SW 1271 (cell line): ENCODE results near the gene DNASE2.
"Not testable (repeated sequence)": the region's sequence is repeated elsewhere in the genome, so short reads cannot be mapped to it uniquely, and the experiment has no call there.

Experiments used
- DNase-seq, 2 experiments: peaks; one replicate each; lab custom pipeline; 2025; lab: John Stamatoyannopoulos, UW

DNASE2 gene, protein sequence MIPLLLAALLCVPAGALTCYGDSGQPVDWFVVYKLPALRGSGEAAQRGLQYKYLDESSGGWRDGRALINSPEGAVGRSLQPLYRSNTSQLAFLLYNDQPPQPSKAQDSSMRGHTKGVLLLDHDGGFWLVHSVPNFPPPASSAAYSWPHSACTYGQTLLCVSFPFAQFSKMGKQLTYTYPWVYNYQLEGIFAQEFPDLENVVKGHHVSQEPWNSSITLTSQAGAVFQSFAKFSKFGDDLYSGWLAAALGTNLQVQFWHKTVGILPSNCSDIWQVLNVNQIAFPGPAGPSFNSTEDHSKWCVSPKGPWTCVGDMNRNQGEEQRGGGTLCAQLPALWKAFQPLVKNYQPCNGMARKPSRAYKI

GRCh38 chr19:12881172-12881808 is at the start of gene DNASE2:
TSS of gene DNASE2 (minus strand) at chr19:12881449. CDS start at chr19:12881375, 74 bp downstream.
- peak; percentile 85 to 86 for DNase-seq

DNA sequence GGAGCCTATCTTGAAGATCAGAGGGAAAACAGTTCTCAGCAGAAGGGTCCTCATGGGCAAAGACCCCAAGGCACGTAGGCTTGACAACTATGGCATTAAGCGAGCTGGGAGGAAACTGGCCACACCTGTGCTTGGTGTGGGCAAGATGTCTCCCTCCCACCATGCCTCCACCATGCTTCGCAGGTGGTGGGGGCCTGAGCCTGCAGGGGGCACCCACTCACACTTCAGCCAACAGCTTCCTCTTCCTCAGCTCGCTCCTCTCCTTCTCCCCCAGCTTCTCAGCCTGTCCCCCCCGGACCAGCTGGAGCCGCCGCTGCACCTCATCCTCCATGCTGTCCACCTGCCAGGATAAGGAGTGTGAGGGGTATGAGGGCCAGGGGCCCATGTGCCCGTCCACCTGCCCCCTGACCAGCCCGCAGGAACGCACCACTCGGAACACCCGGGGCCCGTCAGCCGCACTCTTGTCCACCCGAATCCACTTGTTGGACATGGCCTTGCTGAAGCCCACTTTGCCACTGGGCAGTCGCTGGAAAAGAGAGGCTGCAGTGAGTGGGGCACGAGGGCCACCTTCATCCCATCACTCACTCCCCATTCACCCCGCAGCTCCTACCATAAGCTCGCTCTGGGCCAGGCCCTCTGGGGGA is 48.9 kb upstream of the DNASE2 start:
- DNase-seq: no peak

DNA sequence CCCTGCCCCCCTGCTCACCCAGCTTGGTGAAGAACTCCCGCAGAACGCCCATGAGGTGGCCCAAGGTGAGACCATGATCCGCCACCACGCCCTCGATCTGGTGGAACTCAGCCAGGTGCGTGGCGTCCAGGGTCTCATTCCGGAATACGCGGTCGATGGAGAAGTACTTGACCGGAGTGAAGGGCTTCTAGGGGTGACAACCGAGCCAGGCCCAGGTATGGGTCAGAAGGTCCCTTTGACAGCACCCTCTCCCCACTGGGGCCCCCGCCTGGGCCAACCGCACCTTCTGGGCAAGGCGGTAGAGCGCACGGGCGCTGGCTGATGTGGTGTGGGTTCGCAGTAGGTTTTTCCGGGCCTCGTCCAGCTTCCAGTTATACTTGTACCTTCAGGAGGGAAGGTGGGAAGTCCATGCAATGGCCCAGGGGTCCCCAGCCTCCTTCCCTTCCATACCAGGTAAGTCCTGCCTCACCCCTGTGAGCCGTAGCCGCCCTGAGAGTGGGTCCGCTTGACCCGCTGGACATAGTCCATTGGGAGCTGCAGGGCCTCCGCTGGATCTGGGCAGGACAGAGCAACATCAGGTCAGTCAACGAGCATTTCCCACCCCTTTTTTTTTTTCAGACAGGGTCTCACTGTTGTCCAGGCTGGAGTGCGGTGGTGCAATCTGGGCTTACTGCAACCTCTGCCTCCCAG is 43.5 kb upstream of the DNASE2 start:
- no peak for DNase-seq

GRCh38 chr19:12922959-12923358 is 41.7 kb upstream of the DNASE2 start:
- DNase-seq: no peak

DNA sequence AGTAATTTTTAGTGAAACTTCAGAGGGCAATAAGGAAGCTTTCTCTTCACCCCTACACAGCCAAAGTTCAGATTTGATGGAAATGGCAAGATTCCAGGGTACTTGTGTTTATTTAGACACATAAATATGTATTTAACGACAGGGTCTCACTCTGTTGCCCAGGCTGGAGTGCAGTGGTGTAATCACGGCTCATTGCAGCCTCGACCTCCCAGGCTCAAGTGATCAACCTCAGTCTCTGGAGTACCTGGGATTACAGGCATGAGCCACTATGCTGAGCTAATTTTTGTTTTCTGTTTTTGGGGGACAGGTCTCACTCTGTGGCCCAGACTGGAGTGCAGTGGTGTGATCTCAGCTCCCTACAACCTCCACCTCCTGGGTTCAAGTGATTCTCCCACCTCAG is 39.8 kb upstream of the DNASE2 start:
- no peak for DNase-seq

GRCh38 chr19:12918253-12918652 is 37.0 kb upstream of the DNASE2 start:
- DNase-seq: no peak

GRCh38 chr19:12915860-12916259 is 34.6 kb upstream of the DNASE2 start:
- not testable (repeated sequence) for DNase-seq

DNA sequence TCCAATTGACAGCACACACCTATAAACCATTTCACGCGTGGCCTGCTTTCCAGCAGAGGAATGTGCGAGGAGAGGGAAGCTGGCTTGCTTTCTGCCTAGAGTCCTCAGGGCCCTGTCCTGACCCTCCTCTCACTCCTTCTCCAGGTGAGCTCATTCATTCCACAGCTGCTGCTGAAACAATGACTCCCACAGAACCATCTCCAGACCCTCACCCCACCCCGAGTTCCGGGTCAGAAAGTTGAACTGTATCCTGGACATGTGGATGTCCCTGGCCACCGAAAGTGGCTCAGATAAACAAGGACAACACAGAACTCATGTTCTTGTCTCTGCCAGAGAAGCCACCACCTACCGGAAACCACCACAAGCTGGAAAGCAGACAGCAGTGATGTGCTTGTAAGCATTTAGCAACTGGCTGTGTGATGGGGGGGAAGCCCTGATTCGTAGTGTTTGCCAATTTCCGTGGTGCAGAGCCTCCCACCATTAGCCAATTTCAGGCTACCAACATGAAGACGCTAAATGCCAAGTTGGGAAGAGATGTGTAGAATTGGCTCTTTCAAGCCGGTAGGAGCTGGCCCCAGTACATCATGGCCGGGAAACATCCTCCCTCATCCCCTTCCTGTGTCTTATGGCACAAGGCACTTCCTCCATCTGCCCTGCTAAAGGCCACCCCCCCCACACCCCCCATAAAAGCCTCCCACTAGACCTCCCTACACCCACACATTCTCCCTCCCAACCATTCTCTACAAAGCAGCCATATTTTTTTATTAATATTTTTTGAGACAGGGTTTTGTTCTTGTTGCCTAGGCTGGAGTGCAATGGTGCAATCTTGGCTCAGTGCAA is 32.8 kb upstream of the DNASE2 start:
- no peak for DNase-seq

GRCh38 chr19:12913011-12913561 is 31.8 kb upstream of the DNASE2 start:
- DNase-seq: no peak

DNA sequence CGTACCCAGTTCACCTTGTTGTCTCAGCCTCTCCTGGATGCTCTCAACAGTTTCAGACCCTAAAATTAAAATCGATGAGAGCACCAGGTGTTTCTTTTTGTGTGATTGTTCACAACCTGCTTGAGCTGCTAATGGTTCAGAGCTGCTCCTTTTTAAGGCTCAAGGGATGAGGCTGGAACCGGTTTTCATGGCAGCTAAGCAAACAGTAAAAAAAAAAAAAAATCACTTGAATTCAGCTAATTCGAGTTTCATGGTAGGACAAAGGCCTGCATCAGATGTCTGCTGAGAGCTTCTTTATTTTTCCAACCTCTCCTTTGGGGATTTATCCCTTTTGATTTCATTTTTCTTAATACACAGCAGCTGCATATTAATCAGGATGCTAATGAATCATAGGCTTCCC is 31.3 kb upstream of the DNASE2 start:
- DNase-seq: no peak

- DNase-seq: no peak
These were observed 25.9 kb upstream of the DNASE2 start for GRCh38 chr19:12907166-12907565.

GRCh38 chr19:12899891-12900518 is 18.8 kb upstream of the DNASE2 start:
- no peak for DNase-seq

- DNase-seq: no peak
These were observed 15.2 kb upstream of the DNASE2 start for GRCh38 chr19:12896460-12896859.

GRCh38 chr19:12893582-12893981 is 12.3 kb upstream of the DNASE2 start:
- DNase-seq: no peak

- no peak for DNase-seq
These were observed 10.3 kb upstream of the DNASE2 start for GRCh38 chr19:12891553-12892021.

- DNase-seq: peak; percentile 98 to 99
These were observed 9.7 kb upstream of the DNASE2 start, which contains the start of gene GCDH for GRCh38 chr19:12890787-12891552. TSS of gene GCDH (plus strand) at chr19:12891160. CDS start at chr19:12891305, 145 bp downstream.

- not testable (repeated sequence) for DNase-seq
These were observed 9.1 kb upstream of the DNASE2 start for GRCh38 chr19:12890299-12890786.

- no peak for DNase-seq
These were observed 6.9 kb upstream of the DNASE2 start for GRCh38 chr19:12888006-12888603.
